OCI-LY7 (cell line): Measurements from ENCODE around the gene C17orf50. TPM values are rescaled to one million over a fixed set of nuclear protein-coding genes. Genes with fewer than 3 reads are reported as not detected.

ENCODE experiments used
- BruUV-seq: library from RNA; stranded (reverse); fragments of 400-500 nt; replicated peaks from 2 replicates; lab custom pipeline; 2021; lab: Mats Ljungman, UMichigan
- CTCF ChIA-PET: fragments of 300-600 bp; sonication (Branson Sonifier 250); formaldehyde crosslinking; loops from one replicate; lab custom pipeline; 2022; ENCODE audit warnings: antibody characterized with exemption; ENCODE audit not compliant: unreplicated experiment; lab: Charles Lee
- POLR2A ChIA-PET: fragments of 300-600 bp; sonication (Branson Sonifier 250); formaldehyde crosslinking; loops from one replicate; lab custom pipeline; 2022; ENCODE audit warnings: antibody characterized with exemption; lab: Charles Lee
- DNase-seq: peaks from one replicate; pipeline ENCODE4 v3.0.0-alpha.2; 2015; ENCODE audit warnings: low spot score
- H2AFZ ChIP-seq: fragments of 200-600 bp; sonication (generic), shearing (Covaris generic); 2 replicates; pipeline ENCODE4 v1.6.1; 2014; ENCODE audit warnings: mild to moderate bottlenecking, antibody characterized with exemption, low read length, moderate library complexity
- H3K27ac ChIP-seq: fragments of 200-600 bp; sonication (generic); 2 replicates; pipeline ENCODE4 v1.5.1; 2014; ENCODE audit warnings: mixed run types, low read depth, mild to moderate bottlenecking, moderate library complexity, low read length, inconsistent platforms; ENCODE audit not compliant: poor library complexity, severe bottlenecking
- H3K36me3 ChIP-seq: fragments of 200-600 bp; sonication (generic); 2 replicates; pipeline ENCODE4 v1.6.1; 2014; ENCODE audit warnings: mild to moderate bottlenecking, antibody characterized with exemption, low read length, moderate library complexity, mixed read lengths; ENCODE audit not compliant: insufficient read depth
- H3K4me1 ChIP-seq: fragments of 200-600 bp; sonication (generic); 2 replicates; pipeline ENCODE4 v1.5.1; 2014; ENCODE audit warnings: mild to moderate bottlenecking, low read length; ENCODE audit not compliant: insufficient read depth, poor library complexity, severe bottlenecking
- H3K4me2 ChIP-seq: fragments of 200-600 bp; sonication (generic); 2 replicates; pipeline ENCODE4 v1.6.1; 2014; ENCODE audit warnings: mild to moderate bottlenecking, low read length
- H3K4me3 ChIP-seq: fragments of 200-600 bp; sonication (generic); 2 replicates; pipeline ENCODE4 v1.5.1; 2014; ENCODE audit warnings: mild to moderate bottlenecking, low read depth, low read length; ENCODE audit not compliant: poor library complexity, severe bottlenecking
- H3K79me2 ChIP-seq: fragments of 200-600 bp; sonication (generic); 2 replicates; pipeline ENCODE4 v1.6.1; 2016; ENCODE audit warnings: low read depth, mild to moderate bottlenecking, low read length, moderate library complexity, mixed read lengths; ENCODE audit not compliant: insufficient read depth
- H3K9me2 ChIP-seq: fragments of 200-600 bp; sonication (generic); 2 replicates; pipeline ENCODE4 v1.6.1; 2016; ENCODE audit warnings: mild to moderate bottlenecking, low read length, mixed read lengths; ENCODE audit not compliant: insufficient read depth
- H3K9me3 ChIP-seq: fragments of 200-600 bp; sonication (generic); 2 replicates; pipeline ENCODE4 v1.6.1; 2014; ENCODE audit warnings: mild to moderate bottlenecking, mixed run types, low read length, mixed read lengths
- H4K20me1 ChIP-seq: fragments of 200-600 bp; sonication (generic); 2 replicates; pipeline ENCODE4 v1.6.1; 2014; ENCODE audit warnings: mild to moderate bottlenecking, antibody characterized with exemption, low read length, moderate library complexity, mixed read lengths; ENCODE audit not compliant: insufficient read depth
- CTCF ChIP-seq: fragments of 200-600 bp; sonication (generic); conservative IDR thresholded peaks from 2 replicates; pipeline ENCODE4 v1.5.1; 2014; ENCODE audit warnings: mild to moderate bottlenecking, antibody characterized with exemption, low read length, moderate library complexity, mixed read lengths
- EZH2phosphoT487 ChIP-seq: fragments of 200-600 bp; sonication (generic); IDR thresholded peaks from 2 replicates; pipeline ENCODE4 v1.6.1; 2018; ENCODE audit warnings: low read depth, borderline replicate concordance, mild to moderate bottlenecking, mixed run types, antibody characterized with exemption, low read length, moderate library complexity, mixed read lengths
- intact Hi-C: fragments of 100-400 bp; cut with micrococcal nuclease; formaldehyde crosslinking; loops from one replicate; pipeline ENCODE4 v1.10.0; 2022; ENCODE audit not compliant: unreplicated experiment
- total RNA-seq, 2 experiments: library from RNA; depleted of rRNA in 1 of 2; stranded (reverse); fragments of >200 nt in 1 of 2; shearing (Covaris generic) in 1 of 2; gene quantifications; 2 replicates each; pipeline ENCODE4 v1.2.3, GENCODE V29; 2014 to 2022

The C17orf50 gene
- total RNA-seq, 2 experiments from 2014 or later: not detected

- no peak overlapping the region for H3K4me2 ChIP-seq
- intact Hi-C loops: no loop called here
- H3K79me2 ChIP-seq: no peaks in the 10 kb centered on the region
- no peaks in the 10 kb centered on the region for H3K4me1 ChIP-seq
- H3K9me2 ChIP-seq: no peaks in the 10 kb centered on the region
- no peaks in the 10 kb centered on the region for H4K20me1 ChIP-seq
- ChIA-PET POLR2A (no interaction called here), CTCF (no interaction called here)
- no peak overlapping the region for H2AFZ ChIP-seq
- BruUV-seq: no TSS peak
- H3K27ac ChIP-seq: no peak overlapping the region
- H3K4me3 ChIP-seq: no peak overlapping the region
- peak; percentile 25 for DNase-seq
- H3K36me3 ChIP-seq: no peaks in the 10 kb centered on the region
- no peaks in the 10 kb centered on the region for H3K9me3 ChIP-seq
- no peak for TF ChIP-seq EZH2phosphoT487
- no peak for TF ChIP-seq CTCF
Measured at GRCh38 chr17:35743626-35744328, 16.9 kb upstream of the C17orf50 start.

- intact Hi-C loops: loop anchor here (5.0 kb wide), 1 partner anchor 203 kb away; no protein-coding TSS in a partner anchor
- Histone ChIP-seq H3K9me3 (no peaks in the 10 kb centered on the region), H4K20me1 (no peaks in the 10 kb centered on the region), H3K4me3 (no peak overlapping the region), H3K79me2 (no peaks in the 10 kb centered on the region), H3K36me3 (no peaks in the 10 kb centered on the region), H3K27ac (no peak overlapping the region), H3K4me1 (no peaks in the 10 kb centered on the region), H3K4me2 (no peak overlapping the region), H2AFZ (no peak overlapping the region), H3K9me2 (no peaks in the 10 kb centered on the region)
- CTCF ChIA-PET: no interaction called here
- TF ChIP-seq CTCF (no peak), EZH2phosphoT487 (no peak)
- no TSS peak for BruUV-seq
- POLR2A ChIA-PET: interaction anchor here (1.0 kb wide), 1 partner anchor 132 kb away, joined by 4 read pairs; no protein-coding TSS in a partner anchor
- no peak for DNase-seq
Measured at GRCh38 chr17:35744830-35745229, 15.9 kb upstream of the C17orf50 start.

- CTCF ChIA-PET: interaction anchor here (0.6 kb wide), 1 partner anchor 138 kb away, joined by 3 read pairs; no protein-coding TSS in a partner anchor
- Histone ChIP-seq H3K27ac (no peak overlapping the region), H3K9me3 (no peaks in the 10 kb centered on the region), H3K36me3 (no peaks in the 10 kb centered on the region), H4K20me1 (no peaks in the 10 kb centered on the region), H3K9me2 (no peaks in the 10 kb centered on the region), H3K4me1 (no peaks in the 10 kb centered on the region), H3K79me2 (no peaks in the 10 kb centered on the region), H2AFZ (no peak overlapping the region), H3K4me2 (no peak overlapping the region), H3K4me3 (no peak overlapping the region)
- DNase-seq: no peak
- POLR2A ChIA-PET: interaction anchor here (0.6 to 1.0 kb wide), 2 partner anchors 19 to 132 kb away, joined by 4 to 6 read pairs; no protein-coding TSS in a partner anchor
- intact Hi-C loops: loop anchor here (5.0 kb wide), 1 partner anchor 203 kb away; no protein-coding TSS in a partner anchor
- no peak for TF ChIP-seq CTCF
- no peak for TF ChIP-seq EZH2phosphoT487
- BruUV-seq: no TSS peak
Measured at GRCh38 chr17:35745246-35745645, 15.4 kb upstream of the C17orf50 start.
